ENCODE data around the gene RNASE7.
"Not testable (repeated sequence)": the region's sequence is repeated elsewhere in the genome, so short reads cannot be mapped to it uniquely, and the experiment has no call there.

RNASE7 gene

GRCh38 chr14:21003788-21004346, 38.3 kb upstream of the RNASE7 start:
- Histone ChIP-seq H2BK12ac (ENCODE audit: low read length in 2 of 2) (no peak overlapping the region), H3K23ac (ENCODE audit: low read length in 2 of 2) (no peak overlapping the region), H2AK5ac (ENCODE audit: low read length, severe bottlenecking) (no peak overlapping the region), H3K27ac (ENCODE audit: low read length, poor library complexity, severe bottlenecking) (no peak overlapping the region), H3K14ac (ENCODE audit: low read length in 2 of 2) (no peak overlapping the region), H4K8ac (ENCODE audit: low read length) (no peak overlapping the region), H2AFZ (ENCODE audit: low read depth, low read length) (no peak overlapping the region), H2BK15ac (ENCODE audit: low read depth, poor library complexity, severe bottlenecking) (no peak overlapping the region), H3K9me3 (ENCODE audit: control insufficient read depth, low read length) (no peaks in the 10 kb centered on the region), H3K79me1 (replicated peaks; ENCODE audit: low read length, poor library complexity, severe bottlenecking) (no peaks in the 10 kb centered on the region), H4K91ac (ENCODE audit: low read length) (no peak overlapping the region), H3K4me2 (ENCODE audit: low read length, poor library complexity, severe bottlenecking) (no peak overlapping the region), H2BK5ac (ENCODE audit: low read depth, low read length, poor library complexity, severe bottlenecking) (no peak overlapping the region), H3K36me3 (ENCODE audit: control insufficient read depth in 1 of 2, insufficient read depth in 2 of 2, low read depth in 1 of 2, low read length in 2 of 2) (no peaks in the 10 kb centered on the region), H3K9ac (ENCODE audit: low read length) (no peak overlapping the region), H3K18ac (ENCODE audit: low read depth in 1 of 2, low read length in 2 of 2) (no peak overlapping the region), H3K27me3 (ENCODE audit: control insufficient read depth in 1 of 2, insufficient read depth in 1 of 2, low read length in 2 of 2) (no peaks in the 10 kb centered on the region), H3K4me3 (ENCODE audit: insufficient read depth in 1 of 2, low read depth in 1 of 2, low read length in 2 of 2) (no peak overlapping the region), H3K4me1 (ENCODE audit: control insufficient read depth, insufficient read depth, low read depth, low read length) (peaks cover 6% of the 10 kb centered on the region), H3K4ac (ENCODE audit: low read depth in 1 of 2, low read length in 2 of 2) (no peak overlapping the region), H2BK120ac (ENCODE audit: low read depth, low read length) (no peak overlapping the region)
- WGBS = 93% methylated on average over 13 of the region's 14 CpGs
- DNase-seq = no peak

- not testable (repeated sequence) for H3K4me3 ChIP-seq (ENCODE audit: insufficient read depth in 1 of 2, low read depth in 1 of 2, low read length in 2 of 2); H3K4me1 ChIP-seq (ENCODE audit: control insufficient read depth, insufficient read depth, low read depth, low read length); DNase-seq; H2BK120ac ChIP-seq (ENCODE audit: low read depth, low read length); H3K4me2 ChIP-seq (ENCODE audit: low read length, poor library complexity, severe bottlenecking); H3K14ac ChIP-seq (ENCODE audit: low read length in 2 of 2); H3K9me3 ChIP-seq (ENCODE audit: control insufficient read depth, low read length); H3K18ac ChIP-seq (ENCODE audit: low read depth in 1 of 2, low read length in 2 of 2); H3K36me3 ChIP-seq (ENCODE audit: control insufficient read depth in 1 of 2, insufficient read depth in 2 of 2, low read depth in 1 of 2, low read length in 2 of 2); H2AFZ ChIP-seq (ENCODE audit: low read depth, low read length); H3K23ac ChIP-seq (ENCODE audit: low read length in 2 of 2); H4K8ac ChIP-seq (ENCODE audit: low read length); H4K91ac ChIP-seq (ENCODE audit: low read length); H3K9ac ChIP-seq (ENCODE audit: low read length); H3K27ac ChIP-seq (ENCODE audit: low read length, poor library complexity, severe bottlenecking); H2BK5ac ChIP-seq (ENCODE audit: low read depth, low read length, poor library complexity, severe bottlenecking); H2BK12ac ChIP-seq (ENCODE audit: low read length in 2 of 2); H2BK15ac ChIP-seq (ENCODE audit: low read depth, poor library complexity, severe bottlenecking); H2AK5ac ChIP-seq (ENCODE audit: low read length, severe bottlenecking); H3K79me1 ChIP-seq (replicated peaks; ENCODE audit: low read length, poor library complexity, severe bottlenecking); H3K4ac ChIP-seq (ENCODE audit: low read depth in 1 of 2, low read length in 2 of 2)
- peaks cover 20 to 35% of the 10 kb centered on the region in 2 experiments for H3K27me3 ChIP-seq (ENCODE audit: control insufficient read depth in 1 of 2, insufficient read depth in 1 of 2, low read length in 2 of 2)
- WGBS = 50% methylated on average over 1 of the region's 3 CpGs
Measured at GRCh38 chr14:21009721-21010120, 32.4 kb upstream of the RNASE7 start.

- H3K23ac ChIP-seq (ENCODE audit: low read length in 2 of 2) = no peak overlapping the region
- peaks cover 20 to 35% of the 10 kb centered on the region in 2 experiments for H3K27me3 ChIP-seq (ENCODE audit: control insufficient read depth in 1 of 2, insufficient read depth in 1 of 2, low read length in 2 of 2)
- no peak overlapping the region for H2BK15ac ChIP-seq (ENCODE audit: low read depth, poor library complexity, severe bottlenecking)
- no peak overlapping the region for H2BK12ac ChIP-seq (ENCODE audit: low read length in 2 of 2)
- H3K36me3 ChIP-seq (ENCODE audit: control insufficient read depth in 1 of 2, insufficient read depth in 2 of 2, low read depth in 1 of 2, low read length in 2 of 2) = no peaks in the 10 kb centered on the region
- no peak for DNase-seq
- H3K4me1 ChIP-seq (ENCODE audit: control insufficient read depth, insufficient read depth, low read depth, low read length) = peaks cover 2% of the 10 kb centered on the region
- no peak overlapping the region for H3K4me2 ChIP-seq (ENCODE audit: low read length, poor library complexity, severe bottlenecking)
- H4K8ac ChIP-seq (ENCODE audit: low read length) = no peak overlapping the region
- no peak overlapping the region for H3K27ac ChIP-seq (ENCODE audit: low read length, poor library complexity, severe bottlenecking)
- no peak overlapping the region for H3K9ac ChIP-seq (ENCODE audit: low read length)
- no peak overlapping the region for H2AFZ ChIP-seq (ENCODE audit: low read depth, low read length)
- H3K18ac ChIP-seq (ENCODE audit: low read depth in 1 of 2, low read length in 2 of 2) = no peak overlapping the region
- no peak overlapping the region for H3K14ac ChIP-seq (ENCODE audit: low read length in 2 of 2)
- no peak overlapping the region for H3K4me3 ChIP-seq (ENCODE audit: insufficient read depth in 1 of 2, low read depth in 1 of 2, low read length in 2 of 2)
- H3K79me1 ChIP-seq (replicated peaks; ENCODE audit: low read length, poor library complexity, severe bottlenecking) = no peaks in the 10 kb centered on the region
- no peak overlapping the region for H2AK5ac ChIP-seq (ENCODE audit: low read length, severe bottlenecking)
- WGBS = 48% methylated on average over 1 of the region's 1 CpG
- no peak overlapping the region for H3K4ac ChIP-seq (ENCODE audit: low read depth in 1 of 2, low read length in 2 of 2)
- no peak overlapping the region for H2BK5ac ChIP-seq (ENCODE audit: low read depth, low read length, poor library complexity, severe bottlenecking)
- no peak overlapping the region for H2BK120ac ChIP-seq (ENCODE audit: low read depth, low read length)
- no peak overlapping the region for H4K91ac ChIP-seq (ENCODE audit: low read length)
- H3K9me3 ChIP-seq (ENCODE audit: control insufficient read depth, low read length) = no peaks in the 10 kb centered on the region
Measured at GRCh38 chr14:21011136-21011535, 31.0 kb upstream of the RNASE7 start.

- Histone ChIP-seq H3K23ac (ENCODE audit: low read length in 2 of 2) (no peak overlapping the region), H3K4me2 (ENCODE audit: low read length, poor library complexity, severe bottlenecking) (no peak overlapping the region), H3K18ac (ENCODE audit: low read depth in 1 of 2, low read length in 2 of 2) (no peak overlapping the region), H2BK12ac (ENCODE audit: low read length in 2 of 2) (no peak overlapping the region), H2BK5ac (ENCODE audit: low read depth, low read length, poor library complexity, severe bottlenecking) (no peak overlapping the region), H2BK15ac (ENCODE audit: low read depth, poor library complexity, severe bottlenecking) (no peak overlapping the region), H3K27ac (ENCODE audit: low read length, poor library complexity, severe bottlenecking) (no peak overlapping the region), H3K9me3 (ENCODE audit: control insufficient read depth, low read length) (no peaks in the 10 kb centered on the region), H2BK120ac (ENCODE audit: low read depth, low read length) (no peak overlapping the region), H3K4ac (ENCODE audit: low read depth in 1 of 2, low read length in 2 of 2) (no peak overlapping the region), H2AK5ac (ENCODE audit: low read length, severe bottlenecking) (no peak overlapping the region), H3K14ac (ENCODE audit: low read length in 2 of 2) (no peak overlapping the region), H4K8ac (ENCODE audit: low read length) (no peak overlapping the region), H3K4me1 (ENCODE audit: control insufficient read depth, insufficient read depth, low read depth, low read length) (peaks cover 3% of the 10 kb centered on the region), H3K9ac (ENCODE audit: low read length) (no peak overlapping the region), H4K91ac (ENCODE audit: low read length) (no peak overlapping the region), H3K27me3 (ENCODE audit: control insufficient read depth in 1 of 2, insufficient read depth in 1 of 2, low read length in 2 of 2) (peaks cover 24 to 51% of the 10 kb centered on the region in 2 experiments), H3K36me3 (ENCODE audit: control insufficient read depth in 1 of 2, insufficient read depth in 2 of 2, low read depth in 1 of 2, low read length in 2 of 2) (no peaks in the 10 kb centered on the region), H2AFZ (ENCODE audit: low read depth, low read length) (no peak overlapping the region), H3K79me1 (replicated peaks; ENCODE audit: low read length, poor library complexity, severe bottlenecking) (no peaks in the 10 kb centered on the region), H3K4me3 (ENCODE audit: insufficient read depth in 1 of 2, low read depth in 1 of 2, low read length in 2 of 2) (no peak overlapping the region)
- WGBS = 5% methylated on average over 4 of the region's 4 CpGs
- DNase-seq = peak; percentile 85
Measured at GRCh38 chr14:21014761-21015190, 27.4 kb upstream of the RNASE7 start.
